CD4-positive, alpha-beta T cell treated with Interleukin-2 at 100 ng/mL for 4 hours (primary cell): ENCODE measurements around the gene BOLA1.
"Not testable (repeated sequence)": the region's sequence is repeated elsewhere in the genome, so short reads cannot be mapped to it uniquely, and the experiment has no call there.

Experiments
- DNase-seq: peaks from one replicate; pipeline ENCODE4 v3.0.0-alpha.2; 2020; ENCODE audit warnings: low spot score

The BOLA1 gene

GRCh38 chr1:149887196-149887455 is 12.2 kb upstream of the BOLA1 start:
- DNase-seq: not testable (repeated sequence)

GRCh38 chr1:149887456-149888246 is 11.7 kb upstream of the BOLA1 start:
- DNase-seq: peak; percentile 94

- peak; percentile 81 for DNase-seq
Measured at GRCh38 chr1:149888247-149888998, 10.9 kb upstream of the BOLA1 start.

GRCh38 chr1:149888999-149889289 is 10.4 kb upstream of the BOLA1 start:
- DNase-seq: no peak

- no peak for DNase-seq
Measured at GRCh38 chr1:149896575-149896974, 2.8 kb upstream of the BOLA1 start.

GRCh38 chr1:149903836-149904491 is 4.6 kb downstream of the BOLA1 start:
- DNase-seq: no peak

- DNase-seq: no peak
Measured at GRCh38 chr1:149906570-149907075, 7.3 kb downstream of the BOLA1 start.

- no peak for DNase-seq
Measured at GRCh38 chr1:149914545-149914944, 15.2 kb downstream of the BOLA1 start.

- DNase-seq: no peak
Measured at GRCh38 chr1:149915429-149916192, 16.2 kb downstream of the BOLA1 start.

GRCh38 chr1:149916193-149916897 is 17.0 kb downstream of the BOLA1 start:
- no peak for DNase-seq

GRCh38 chr1:149916898-149917252 is 17.5 kb downstream of the BOLA1 start:
- DNase-seq: no peak

GRCh38 chr1:149917571-149918144 is 18.3 kb downstream of the BOLA1 start, which contains the start of gene SV2A:
Gene SV2A, minus strand, starts transcription at chr1:149917844. Its CDS starts 4,004 bp downstream, at chr1:149913840.
- peak; percentile 20 for DNase-seq

GRCh38 chr1:149923626-149924025 is 24.3 kb downstream of the BOLA1 start:
- no peak for DNase-seq

GRCh38 chr1:149925345-149925744 is 26.0 kb downstream of the BOLA1 start:
- DNase-seq: no peak

- DNase-seq: no peak
Measured at GRCh38 chr1:149925751-149926150, 26.4 kb downstream of the BOLA1 start.

GRCh38 chr1:149926296-149926695 is 26.9 kb downstream of the BOLA1 start:
- no peak for DNase-seq

GRCh38 chr1:149927056-149927562 is 27.7 kb downstream of the BOLA1 start:
- DNase-seq: no peak

GRCh38 chr1:149927563-149928400 is 28.4 kb downstream of the BOLA1 start, which contains the start of gene SF3B4:
Gene SF3B4, minus strand, starts transcription at chr1:149927803. Its CDS starts 44 bp downstream, at chr1:149927759.
- DNase-seq: peak; percentile 94

- no peak for DNase-seq
Measured at GRCh38 chr1:149928401-149928724, 29.0 kb downstream of the BOLA1 start.

GRCh38 chr1:149929856-149930255 is 30.5 kb downstream of the BOLA1 start:
- DNase-seq: no peak
